GM21381 (cell line): ENCODE measurements around the gene PPP1R14C.

Source experiments
- ATAC-seq: cut with Tn5 transposase; IDR thresholded peaks from one replicate; pipeline ENCODE4 v1.9.1; 2021; ENCODE audit warnings: mild to moderate bottlenecking, moderate library complexity; ENCODE audit not compliant: unreplicated experiment

The PPP1R14C gene

GRCh38 chr6:150288456-150288855 lies 145.6 kb downstream of the PPP1R14C start:
- no peak for ATAC-seq

DNA sequence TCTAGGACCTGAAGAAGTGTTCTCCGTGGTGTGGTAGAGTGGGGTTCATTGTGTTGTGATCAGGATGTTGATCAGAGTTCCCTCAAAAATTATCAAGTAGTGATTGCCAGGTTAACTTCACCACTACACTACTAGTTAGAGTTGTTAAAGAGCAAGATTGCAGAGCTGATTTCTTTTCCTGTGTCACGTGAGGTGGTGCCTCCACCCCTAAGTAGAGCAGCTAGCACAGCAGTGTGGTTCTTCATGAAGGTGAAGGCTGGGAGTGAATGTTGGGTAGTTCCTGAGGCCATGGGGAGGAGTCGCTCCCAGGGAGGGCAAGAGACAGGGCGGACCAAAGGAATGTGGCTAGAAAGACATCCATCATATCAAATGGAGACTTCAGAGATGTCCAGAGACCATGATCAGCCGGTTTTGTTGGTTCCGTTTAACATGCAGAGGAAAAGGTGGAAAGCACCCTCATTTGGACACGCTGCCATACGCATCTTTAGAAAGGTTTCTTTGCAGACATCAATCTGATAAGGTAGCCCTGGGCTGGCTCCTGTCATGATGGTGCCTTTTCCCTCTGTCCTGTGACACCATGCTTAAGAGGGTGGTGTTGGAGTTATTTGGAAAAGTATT lies 146.7 kb downstream of the PPP1R14C start:
- no peak for ATAC-seq

DNA sequence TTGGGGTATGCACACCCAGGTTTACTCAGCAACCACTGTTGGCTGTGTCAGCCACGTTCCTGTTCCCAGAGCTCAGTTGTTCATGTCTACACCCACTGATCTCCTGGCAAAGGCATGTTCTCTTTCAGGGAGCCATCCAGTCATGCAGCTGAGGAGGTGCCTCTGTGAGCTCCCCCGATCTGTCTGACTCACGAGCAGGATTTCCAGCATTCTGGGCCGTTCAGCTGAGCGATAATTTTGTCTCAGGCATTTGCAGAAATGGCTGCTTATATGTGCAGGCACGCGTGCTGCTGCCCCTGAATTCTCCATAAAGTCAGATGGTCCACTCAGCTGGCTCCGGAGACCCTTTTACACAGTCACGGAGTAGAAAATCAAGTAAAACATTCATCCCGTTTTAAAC lies 147.6 kb downstream of the PPP1R14C start:
- no peak for ATAC-seq

- no peak for ATAC-seq
These were observed 149.3 kb downstream of the PPP1R14C start for GRCh38 chr6:150291968-150292710.

- ATAC-seq: no peak
These were observed 150.2 kb downstream of the PPP1R14C start for GRCh38 chr6:150293019-150293418.

- ATAC-seq: no peak
These were observed 150.8 kb downstream of the PPP1R14C start for GRCh38 chr6:150293423-150294173.

- ATAC-seq: no peak
These were observed 154.0 kb downstream of the PPP1R14C start for GRCh38 chr6:150296890-150297289.

DNA sequence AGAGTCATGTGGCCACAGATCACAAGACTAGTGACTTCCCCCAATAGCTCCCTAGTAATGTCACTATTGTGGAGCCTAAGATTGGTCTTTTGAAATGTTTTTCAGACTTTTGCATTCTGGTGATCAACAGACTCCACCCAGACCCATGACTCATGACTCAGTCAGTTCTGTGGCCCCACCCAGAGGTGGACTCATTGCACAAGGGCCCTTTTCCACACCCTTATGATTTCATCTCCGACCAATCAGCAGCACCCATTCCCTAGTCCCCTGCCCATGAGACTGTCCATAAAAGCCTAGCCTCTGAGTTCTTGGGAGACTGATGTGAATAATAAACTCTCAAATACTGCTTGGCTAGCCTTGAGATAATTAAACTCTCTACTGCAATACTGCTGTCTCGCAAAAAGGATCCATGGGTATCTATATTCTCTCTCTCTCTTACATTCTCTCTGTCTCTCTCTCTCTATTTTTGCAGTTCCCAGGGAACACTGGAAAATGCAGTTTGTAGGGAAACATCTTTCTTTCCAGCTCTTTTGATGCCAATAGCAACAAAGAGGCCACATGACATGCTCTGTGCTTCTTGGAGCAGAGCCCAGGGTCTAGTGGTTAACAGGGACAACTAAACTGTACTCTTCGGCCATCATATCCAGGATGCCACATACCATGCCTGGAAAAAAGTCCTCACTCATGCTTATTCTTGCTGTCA lies 154.6 kb downstream of the PPP1R14C start:
- no peak for ATAC-seq

- ATAC-seq: no peak
These were observed 155.2 kb downstream of the PPP1R14C start for GRCh38 chr6:150298030-150298380.

DNA sequence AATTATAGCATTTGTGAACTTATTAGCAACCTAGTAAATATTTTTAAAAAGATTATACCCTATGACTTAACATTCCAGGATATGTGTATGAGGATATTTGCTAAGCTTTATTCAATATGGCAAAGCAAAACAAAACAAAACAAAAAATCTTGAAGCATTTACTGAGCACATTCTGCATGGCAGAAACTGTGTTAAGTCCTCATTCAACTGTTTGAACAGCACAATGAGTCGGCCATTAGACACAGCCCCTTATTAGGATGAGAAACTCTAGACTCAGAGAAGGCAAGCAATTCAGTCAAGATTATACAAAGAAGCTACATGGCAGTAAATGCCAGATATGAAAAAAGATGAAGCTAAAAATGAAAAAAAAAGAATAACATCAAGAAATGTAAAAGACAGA lies 155.8 kb downstream of the PPP1R14C start:
- ATAC-seq: no peak
